Stimulated activated CD4-positive, alpha-beta T cell treated with anti-CD3 and anti-CD28 coated beads, Interleukin-2, amount 100 ng/mL, for 4 hours (primary cell): ENCODE data around the gene NAA10.
"Not testable (repeated sequence)": the region's sequence is repeated elsewhere in the genome, so short reads cannot be mapped to it uniquely, and the experiment has no call there.

Experiments used
- DNase-seq: peaks from one replicate; pipeline ENCODE4 v3.0.0-alpha.2; 2020; ENCODE audit warnings: low read depth

The NAA10 gene

GRCh38 chrX:153934762-153935325 is at the start of gene NAA10:
Gene NAA10 (minus strand): TSS chrX:153935037. CDS start chrX:153934904, 133 bp downstream.
- DNase-seq = peak; percentile 55

GRCh38 chrX:153983321-153983801 is 48.5 kb upstream of the NAA10 start:
- DNase-seq = no peak

- peak; percentile 40 for DNase-seq
These were observed 47.1 kb upstream of the NAA10 start for GRCh38 chrX:153981771-153982533.

- no peak for DNase-seq
These were observed 46.4 kb upstream of the NAA10 start for GRCh38 chrX:153981231-153981630.

- DNase-seq = not testable (repeated sequence)
These were observed 45.6 kb upstream of the NAA10 start for GRCh38 chrX:153980394-153980793.

GRCh38 chrX:153974726-153975286 is 40.0 kb upstream of the NAA10 start:
- DNase-seq = no peak

GRCh38 chrX:153974003-153974725 is 39.3 kb upstream of the NAA10 start:
- no peak for DNase-seq

GRCh38 chrX:153973127-153974002 is 38.5 kb upstream of the NAA10 start:
- no peak for DNase-seq

- peak; percentile 77 for DNase-seq
These were observed 37.7 kb upstream of the NAA10 start, which contains the start of gene TMEM187 for GRCh38 chrX:153972368-153973126. Gene TMEM187 (plus strand): TSS chrX:153972754. CDS start chrX:153982063, 9,309 bp downstream.

GRCh38 chrX:153971450-153972367 is 36.9 kb upstream of the NAA10 start, which contains the start of gene HCFC1:
Gene HCFC1 (minus strand): TSS chrX:153971818. CDS start chrX:153970840, 978 bp downstream.
- DNase-seq = peak; percentile 84

GRCh38 chrX:153971124-153971449 is 36.2 kb upstream of the NAA10 start:
- peak; percentile 78 for DNase-seq

- no peak for DNase-seq
These were observed 35.7 kb upstream of the NAA10 start for GRCh38 chrX:153970357-153971123.

- no peak for DNase-seq
These were observed 35.1 kb upstream of the NAA10 start for GRCh38 chrX:153969904-153970356.

GRCh38 chrX:153969125-153969903 is 34.5 kb upstream of the NAA10 start:
- no peak for DNase-seq

- DNase-seq = no peak
These were observed 33.9 kb upstream of the NAA10 start for GRCh38 chrX:153968754-153969124.

GRCh38 chrX:153968255-153968654 is 33.4 kb upstream of the NAA10 start:
- DNase-seq = no peak

- DNase-seq = no peak
These were observed 32.8 kb upstream of the NAA10 start for GRCh38 chrX:153967536-153968224.
